Astrocyte (in vitro differentiated cells and primary cell): ENCODE measurements around the gene RAB3B. TPM values are rescaled to one million over a fixed set of nuclear protein-coding genes. Genes with fewer than 3 reads are reported as not detected.

Experiments
- DNase-seq: peaks from one replicate; pipeline ENCODE4 v3.0.0-alpha.2; 2010; ENCODE audit warnings: low read depth
- FAIRE-seq: peaks from 2 replicates; lab custom pipeline; 2011; peaks lifted over from hg19 to GRCh38; lab: Jason Lieb, UNC
- H2AFZ ChIP-seq: 2 replicates; pipeline ENCODE4 v1.6.0; 2012; ENCODE audit warnings: low read depth, low read length, inconsistent platforms
- H3K27ac ChIP-seq: 2 replicates; pipeline ENCODE4 v1.5.1; 2011; ENCODE audit warnings: low read depth, low read length, inconsistent platforms
- H3K27me3 ChIP-seq: 2 replicates; pipeline ENCODE4 v1.6.0; 2011; ENCODE audit warnings: low read length, inconsistent platforms; ENCODE audit not compliant: insufficient read depth
- H3K36me3 ChIP-seq: 2 replicates; pipeline ENCODE4 v1.5.1; 2011; ENCODE audit warnings: low read length, inconsistent platforms; ENCODE audit not compliant: insufficient read depth
- H3K4me1 ChIP-seq: 2 replicates; pipeline ENCODE4 v1.5.1; 2011; ENCODE audit warnings: low read length, inconsistent platforms; ENCODE audit not compliant: insufficient read depth
- H3K4me2 ChIP-seq: 2 replicates; pipeline ENCODE4 v1.6.0; 2012; ENCODE audit warnings: low read length, inconsistent platforms
- H3K4me3 ChIP-seq: 2 replicates; pipeline ENCODE4 v1.5.1; 2011; ENCODE audit warnings: low read depth, mild to moderate bottlenecking, low read length, inconsistent platforms; ENCODE audit not compliant: insufficient read depth
- H3K79me2 ChIP-seq: 2 replicates; pipeline ENCODE4 v1.6.0; 2012; ENCODE audit warnings: mild to moderate bottlenecking, low read length, inconsistent platforms; ENCODE audit not compliant: insufficient read depth
- H3K9ac ChIP-seq: 2 replicates; pipeline ENCODE4 v1.6.0; 2012; ENCODE audit warnings: mild to moderate bottlenecking, low read length, inconsistent platforms
- H3K9me3 ChIP-seq: 2 replicates; pipeline ENCODE4 v1.5.1; 2012; ENCODE audit warnings: low read depth, mild to moderate bottlenecking, low read length, inconsistent platforms; ENCODE audit not compliant: insufficient read depth
- H4K20me1 ChIP-seq: 2 replicates; pipeline ENCODE4 v1.6.0; 2012; ENCODE audit warnings: low read length, inconsistent platforms; ENCODE audit not compliant: insufficient read depth
- H3K27ac Mint-ChIP-seq: one replicate; pipeline ENCODE4 v1.8.0; 2021; ENCODE audit warnings: mild to moderate bottlenecking, mixed read lengths; ENCODE audit not compliant: unreplicated experiment
- H3K27me3 Mint-ChIP-seq: one replicate; pipeline ENCODE4 v1.8.0; 2021; ENCODE audit warnings: low read depth, mixed read lengths; ENCODE audit not compliant: unreplicated experiment
- H3K36me3 Mint-ChIP-seq: one replicate; pipeline ENCODE4 v1.8.0; 2021; ENCODE audit warnings: low read depth, mixed read lengths; ENCODE audit not compliant: unreplicated experiment
- H3K4me1 Mint-ChIP-seq: one replicate; pipeline ENCODE4 v1.8.0; 2021; ENCODE audit warnings: low read depth, mixed read lengths; ENCODE audit not compliant: unreplicated experiment
- H3K4me3 Mint-ChIP-seq: one replicate; pipeline ENCODE4 v1.8.0; 2021; ENCODE audit warnings: mild to moderate bottlenecking, moderate library complexity, mixed read lengths; ENCODE audit not compliant: unreplicated experiment
- H3K9me3 Mint-ChIP-seq: one replicate; pipeline ENCODE4 v1.8.0; 2021; ENCODE audit warnings: mild to moderate bottlenecking, mixed read lengths; ENCODE audit not compliant: unreplicated experiment
- EZH2 ChIP-seq: IDR thresholded peaks from 2 replicates; pipeline ENCODE4 v1.6.1; 2012; ENCODE audit warnings: mild to moderate bottlenecking, low read length, inconsistent platforms; ENCODE audit not compliant: insufficient read depth
- total RNA-seq: library from RNA; stranded (reverse); gene quantifications from 2 replicates; pipeline ENCODE4 v1.2.1, GENCODE V29; 2021
- TF ChIP-seq, protein P1 (sequence below): IDR thresholded peaks from 2 replicates; pipeline ENCODE4 v1.5.1; 2011; ENCODE audit warnings: low read depth, mild to moderate bottlenecking, inconsistent platforms, low read length, moderate library complexity; ENCODE audit not compliant: insufficient read depth

The RAB3B gene
- total RNA-seq, 1 donor from 2014 or later: 49.2 TPM

DNA sequence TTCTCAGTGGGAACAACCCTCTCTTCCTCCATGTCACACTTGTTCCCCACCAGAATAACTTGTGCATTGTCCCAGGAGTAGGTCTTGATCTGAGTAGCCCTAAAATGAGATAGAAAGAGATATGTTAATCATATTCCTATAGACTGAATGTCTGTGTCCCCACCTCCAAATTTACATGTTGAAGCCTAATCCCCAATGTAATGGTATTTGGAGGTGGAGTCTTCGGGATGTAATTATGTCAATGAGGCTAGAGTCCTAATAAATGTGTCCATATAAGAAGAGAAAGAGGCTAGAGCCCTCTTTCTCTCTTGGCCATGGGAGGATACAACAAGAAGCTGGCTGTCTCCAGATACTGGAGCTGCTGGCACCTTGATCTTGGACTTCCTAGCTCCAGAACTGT is 57.2 kb downstream of the RAB3B start:
- no peaks in the 10 kb centered on the region for H3K4me1 Mint-ChIP-seq
- Histone ChIP-seq H3K79me2 (no peaks in the 10 kb centered on the region), H3K4me2 (no peak overlapping the region), H3K36me3 (peaks cover 16% of the 10 kb centered on the region), H3K4me3 (no peak overlapping the region), H4K20me1 (no peaks in the 10 kb centered on the region), H3K9me3 (no peaks in the 10 kb centered on the region), H3K9ac (no peak overlapping the region), H3K4me1 (no peaks in the 10 kb centered on the region), H3K27me3 (no peaks in the 10 kb centered on the region), H3K27ac (no peak overlapping the region), H2AFZ (no peak overlapping the region)
- no peak for TF ChIP-seq EZH2
- TF ChIP-seq, protein P1, sequence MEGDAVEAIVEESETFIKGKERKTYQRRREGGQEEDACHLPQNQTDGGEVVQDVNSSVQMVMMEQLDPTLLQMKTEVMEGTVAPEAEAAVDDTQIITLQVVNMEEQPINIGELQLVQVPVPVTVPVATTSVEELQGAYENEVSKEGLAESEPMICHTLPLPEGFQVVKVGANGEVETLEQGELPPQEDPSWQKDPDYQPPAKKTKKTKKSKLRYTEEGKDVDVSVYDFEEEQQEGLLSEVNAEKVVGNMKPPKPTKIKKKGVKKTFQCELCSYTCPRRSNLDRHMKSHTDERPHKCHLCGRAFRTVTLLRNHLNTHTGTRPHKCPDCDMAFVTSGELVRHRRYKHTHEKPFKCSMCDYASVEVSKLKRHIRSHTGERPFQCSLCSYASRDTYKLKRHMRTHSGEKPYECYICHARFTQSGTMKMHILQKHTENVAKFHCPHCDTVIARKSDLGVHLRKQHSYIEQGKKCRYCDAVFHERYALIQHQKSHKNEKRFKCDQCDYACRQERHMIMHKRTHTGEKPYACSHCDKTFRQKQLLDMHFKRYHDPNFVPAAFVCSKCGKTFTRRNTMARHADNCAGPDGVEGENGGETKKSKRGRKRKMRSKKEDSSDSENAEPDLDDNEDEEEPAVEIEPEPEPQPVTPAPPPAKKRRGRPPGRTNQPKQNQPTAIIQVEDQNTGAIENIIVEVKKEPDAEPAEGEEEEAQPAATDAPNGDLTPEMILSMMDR: no peak
- no peak overlapping the region for H3K4me3 Mint-ChIP-seq
- FAIRE-seq (no peak), DNase-seq (no peak)
- no peak overlapping the region for H3K27ac Mint-ChIP-seq
- no peaks in the 10 kb centered on the region for H3K27me3 Mint-ChIP-seq
- H3K9me3 Mint-ChIP-seq: peaks cover 2% of the 10 kb centered on the region
- peaks cover 27% of the 10 kb centered on the region for H3K36me3 Mint-ChIP-seq

DNA sequence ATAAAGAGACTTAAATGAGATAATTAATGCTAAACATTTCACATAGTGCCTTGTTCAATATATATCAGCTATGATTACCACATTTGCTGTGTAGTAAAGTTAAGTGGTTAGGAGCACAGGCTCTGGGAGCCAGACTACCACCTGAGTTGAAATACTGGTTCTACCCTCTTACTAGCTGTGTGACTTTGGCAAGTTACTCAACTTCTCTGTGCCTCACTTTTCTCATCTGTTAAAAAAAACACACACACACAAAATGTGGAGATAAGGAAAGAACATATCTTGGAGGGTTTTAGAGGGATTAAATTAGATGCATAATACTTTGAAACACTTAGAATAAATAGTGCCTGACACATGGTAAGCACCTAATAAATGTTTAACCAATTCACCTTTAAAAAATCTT is 60.2 kb downstream of the RAB3B start:
- H3K9me3 ChIP-seq: no peaks in the 10 kb centered on the region
- peaks cover 13% of the 10 kb centered on the region for H3K4me1 Mint-ChIP-seq
- FAIRE-seq: no peak
- no peak overlapping the region for H2AFZ ChIP-seq
- no peak overlapping the region for H3K4me2 ChIP-seq
- peaks cover 7% of the 10 kb centered on the region for H3K4me1 ChIP-seq
- H3K9me3 Mint-ChIP-seq: peaks cover 2% of the 10 kb centered on the region
- peaks cover 6% of the 10 kb centered on the region for H3K36me3 ChIP-seq
- no peaks in the 10 kb centered on the region for H4K20me1 ChIP-seq
- DNase-seq: no peak
- no peaks in the 10 kb centered on the region for H3K27me3 ChIP-seq
- no peak for TF ChIP-seq EZH2
- TF ChIP-seq, protein P1: no peak
- no peak overlapping the region for H3K4me3 ChIP-seq
- H3K27ac ChIP-seq: no peak overlapping the region
- no peak overlapping the region for H3K9ac ChIP-seq
- no peak overlapping the region for H3K27ac Mint-ChIP-seq
- H3K36me3 Mint-ChIP-seq: peaks cover 20% of the 10 kb centered on the region
- H3K4me3 Mint-ChIP-seq: no peak overlapping the region
- no peaks in the 10 kb centered on the region for H3K27me3 Mint-ChIP-seq
- H3K79me2 ChIP-seq: no peaks in the 10 kb centered on the region

DNA sequence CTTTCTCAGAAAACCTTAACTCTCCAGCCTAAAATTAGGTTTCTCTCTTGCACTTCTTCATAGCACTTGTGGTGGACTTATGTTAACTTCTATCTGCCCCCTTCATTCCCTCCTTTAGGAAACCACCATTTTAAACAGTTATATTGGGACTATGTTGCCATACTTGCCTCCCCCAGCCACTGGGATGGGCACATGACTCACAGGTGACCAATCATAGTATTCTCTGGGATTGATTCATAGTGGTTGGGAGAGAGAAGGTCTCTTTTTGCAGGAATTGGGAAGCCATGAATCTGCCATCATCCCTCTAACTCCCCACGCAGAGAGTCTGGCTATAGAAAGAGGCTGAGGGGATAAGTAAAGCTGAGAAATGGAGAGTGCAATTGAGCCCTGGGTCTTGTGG is 61.6 kb downstream of the RAB3B start:
- Mint-ChIP-seq H3K4me1 (peaks cover 13% of the 10 kb centered on the region), H3K27me3 (no peaks in the 10 kb centered on the region), H3K36me3 (peaks cover 19% of the 10 kb centered on the region), H3K9me3 (peaks cover 2% of the 10 kb centered on the region), H3K4me3 (no peak overlapping the region), H3K27ac (no peak overlapping the region)
- H2AFZ ChIP-seq: no peak overlapping the region
- peaks cover 21% of the 10 kb centered on the region for H3K4me1 ChIP-seq
- H3K9me3 ChIP-seq: no peaks in the 10 kb centered on the region
- no peak overlapping the region for H3K9ac ChIP-seq
- H4K20me1 ChIP-seq: no peaks in the 10 kb centered on the region
- peaks cover 6% of the 10 kb centered on the region for H3K36me3 ChIP-seq
- H3K79me2 ChIP-seq: no peaks in the 10 kb centered on the region
- H3K27me3 ChIP-seq: no peaks in the 10 kb centered on the region
- H3K27ac ChIP-seq: no peak overlapping the region
- DNase-seq (no peak), FAIRE-seq (no peak)
- TF ChIP-seq, protein P1: no peak
- TF ChIP-seq EZH2: no peak
- no peak overlapping the region for H3K4me2 ChIP-seq
- no peak overlapping the region for H3K4me3 ChIP-seq
